GM21390 (cell line): ENCODE measurements around the gene ZNF516.

Experiments used
- ATAC-seq: cut with Tn5 transposase; IDR thresholded peaks from one replicate; pipeline ENCODE4 v1.9.1; 2021; ENCODE audit not compliant: unreplicated experiment

ZNF516 gene

DNA sequence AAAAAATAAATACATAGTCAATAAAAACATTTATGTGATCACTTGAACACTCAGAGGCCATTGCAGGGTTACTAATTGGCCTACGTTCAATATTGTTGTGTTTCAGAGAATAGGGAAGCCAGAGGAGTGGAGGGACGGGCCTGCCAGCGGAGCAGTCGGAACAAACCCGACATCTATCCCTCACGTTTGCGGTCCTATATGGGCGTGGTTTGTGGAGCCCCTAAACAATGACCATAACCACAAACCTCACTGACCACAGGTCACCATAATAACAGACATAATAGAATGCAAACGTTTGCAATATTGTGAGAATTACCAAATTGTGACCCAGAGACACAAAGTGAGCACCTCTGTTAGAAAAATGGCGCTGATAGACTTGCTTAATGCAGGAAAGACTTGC is 19.5 kb upstream of the ZNF516 start:
- no peak for ATAC-seq

DNA sequence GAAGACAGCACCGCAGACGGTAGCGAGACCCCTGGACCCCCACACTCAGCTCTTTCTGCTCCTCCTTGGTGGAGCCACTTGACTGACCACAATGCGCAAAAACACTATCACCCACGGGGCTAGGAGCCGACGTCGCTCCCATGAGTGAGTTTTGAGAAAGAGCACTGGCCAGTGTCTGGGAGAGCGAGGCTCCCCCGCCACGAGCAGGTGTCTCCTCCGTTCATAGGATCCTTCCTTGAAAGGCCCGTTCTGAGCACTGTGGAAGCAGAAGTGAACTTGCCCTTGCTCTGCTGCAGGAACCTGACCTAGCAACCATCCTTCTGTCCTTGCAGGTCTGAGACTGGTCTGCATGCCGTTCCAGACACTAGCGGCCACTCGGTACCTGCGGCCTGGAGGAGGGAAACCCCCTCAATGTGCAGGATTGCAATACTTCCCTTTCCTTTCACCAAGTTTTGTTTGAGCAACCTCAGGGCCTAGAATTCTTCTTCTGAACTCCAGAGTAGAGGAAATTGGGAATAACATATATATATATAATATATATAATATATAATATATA is 12.9 kb upstream of the ZNF516 start:
- ATAC-seq = no peak

DNA sequence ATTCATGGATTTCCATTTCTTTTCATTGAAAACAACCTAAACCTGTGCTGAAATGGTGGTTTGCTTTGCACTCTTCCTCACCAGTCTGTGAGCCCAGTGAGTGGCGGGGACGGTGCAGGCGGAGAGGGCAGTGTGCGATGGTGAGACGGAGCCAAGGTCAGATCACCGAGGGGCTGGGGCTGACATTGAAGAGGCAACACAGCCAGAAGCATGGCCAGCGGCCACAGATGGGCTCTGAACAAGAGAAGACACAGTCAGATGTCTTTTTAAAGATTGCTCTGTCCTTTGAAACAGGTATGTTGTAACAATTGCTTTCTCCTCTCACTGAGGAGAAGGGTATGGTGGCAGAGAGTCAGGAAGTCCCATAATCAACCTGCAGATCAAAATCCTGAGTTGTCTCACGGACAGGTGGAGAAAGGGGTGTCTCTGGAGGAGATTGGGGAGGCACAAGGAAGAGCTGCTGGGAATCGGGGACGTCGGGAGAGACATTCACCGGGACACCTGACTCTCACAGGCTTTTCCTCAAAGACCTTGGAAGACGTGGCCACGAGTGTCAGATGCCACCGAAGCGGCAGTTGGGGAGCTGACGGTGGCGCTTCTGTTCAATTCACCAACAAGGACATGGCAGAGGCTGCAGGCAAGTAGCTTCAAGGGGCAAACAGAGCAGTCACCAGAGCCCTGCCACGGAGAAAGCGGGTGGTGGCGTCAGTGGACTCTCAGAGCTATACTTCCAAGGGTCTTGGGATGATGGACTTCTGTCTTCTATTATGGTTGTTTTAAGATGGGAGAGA is 12.1 kb upstream of the ZNF516 start:
- no peak for ATAC-seq

DNA sequence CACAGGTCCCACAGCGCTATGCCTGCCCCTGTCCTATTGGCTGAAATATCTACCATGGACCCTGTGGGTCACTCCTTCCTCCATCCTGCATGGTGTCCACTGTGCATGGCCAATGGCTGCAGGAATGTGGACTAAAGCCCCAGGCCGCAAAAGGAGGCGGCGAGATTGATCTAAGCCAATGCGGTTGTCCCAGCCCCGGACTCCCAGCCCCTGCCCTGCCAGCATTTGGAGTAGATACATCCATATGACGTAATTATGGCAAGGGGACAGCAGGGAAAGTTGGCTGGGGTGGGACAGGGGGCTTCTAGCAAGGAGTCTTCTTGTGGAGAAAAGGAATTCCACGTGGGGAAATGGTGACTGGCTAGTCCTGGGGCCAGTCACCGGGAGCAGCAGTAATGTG is 11.4 kb upstream of the ZNF516 start:
- ATAC-seq = no peak

DNA sequence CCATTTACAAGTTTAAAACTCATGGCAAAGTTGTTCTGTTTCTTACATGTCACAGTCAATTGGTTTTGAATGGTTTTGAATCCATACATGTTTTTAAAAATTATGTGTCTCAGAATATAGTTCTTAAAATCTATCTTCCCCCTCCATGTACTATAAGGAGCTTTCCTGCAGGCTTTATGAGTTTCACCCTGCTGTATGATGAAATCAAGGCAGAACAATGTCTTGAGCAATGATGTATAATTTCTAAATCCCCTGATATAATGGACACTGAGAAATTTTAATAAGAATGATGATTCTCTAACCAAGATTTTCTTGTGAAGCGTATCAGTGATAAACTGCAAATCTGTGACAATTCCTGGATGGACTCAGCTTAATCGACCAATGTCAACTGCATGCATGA is 10.6 kb upstream of the ZNF516 start:
- no peak for ATAC-seq

DNA sequence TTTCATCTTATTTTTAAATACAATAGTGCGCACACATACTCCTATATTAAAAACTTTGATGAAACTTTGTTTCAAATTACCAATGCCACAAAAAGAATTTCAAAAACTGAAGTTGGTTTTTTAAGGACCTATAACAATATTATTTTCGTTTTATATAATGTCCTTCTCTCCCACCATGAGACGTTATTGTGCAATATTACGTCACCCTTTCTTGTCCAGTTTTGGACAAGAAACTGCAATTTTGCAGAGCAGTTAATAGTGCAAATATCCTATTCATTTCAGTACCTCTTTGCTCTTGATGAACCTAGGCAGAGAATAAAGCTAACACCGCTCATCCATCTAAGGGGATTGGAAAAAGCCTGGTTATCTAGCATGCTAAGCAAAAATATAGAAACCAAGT is 9.7 kb upstream of the ZNF516 start:
- no peak for ATAC-seq

DNA sequence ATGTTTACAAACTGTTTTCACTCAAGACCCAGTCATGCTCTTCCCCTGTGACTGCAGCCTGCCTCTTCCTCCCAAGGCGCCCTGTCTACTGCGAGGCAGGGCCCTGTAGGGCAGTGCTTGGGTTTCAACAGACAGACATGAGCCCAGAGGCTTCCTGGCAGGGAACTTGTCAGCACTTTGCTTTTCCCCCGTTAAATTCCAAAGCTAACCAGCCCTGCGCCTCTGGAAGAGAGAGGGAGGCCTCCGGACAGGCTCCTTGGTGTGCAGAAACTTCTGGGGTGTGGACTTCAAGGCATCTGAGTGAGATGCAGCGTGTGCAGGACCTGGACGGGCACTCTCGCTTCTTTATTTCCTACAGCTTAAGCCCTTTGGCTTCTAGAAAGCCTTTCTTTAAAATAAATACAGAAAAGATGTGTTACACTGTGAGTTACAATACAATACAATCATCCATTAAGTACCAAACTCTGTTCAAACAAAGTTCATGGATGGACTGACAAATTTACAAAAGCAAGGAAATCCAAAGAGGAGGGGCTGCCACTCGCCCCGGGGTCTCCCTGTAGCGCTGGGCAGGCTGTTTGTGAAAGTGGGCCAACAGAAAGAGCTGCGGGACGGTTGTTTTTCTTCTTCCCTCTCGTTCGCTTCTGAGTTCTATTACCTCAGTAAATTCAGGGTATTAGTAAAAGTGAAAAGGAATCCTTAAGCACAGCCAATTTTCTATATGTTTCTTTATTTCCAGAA is 8.8 kb upstream of the ZNF516 start:
- no peak for ATAC-seq

DNA sequence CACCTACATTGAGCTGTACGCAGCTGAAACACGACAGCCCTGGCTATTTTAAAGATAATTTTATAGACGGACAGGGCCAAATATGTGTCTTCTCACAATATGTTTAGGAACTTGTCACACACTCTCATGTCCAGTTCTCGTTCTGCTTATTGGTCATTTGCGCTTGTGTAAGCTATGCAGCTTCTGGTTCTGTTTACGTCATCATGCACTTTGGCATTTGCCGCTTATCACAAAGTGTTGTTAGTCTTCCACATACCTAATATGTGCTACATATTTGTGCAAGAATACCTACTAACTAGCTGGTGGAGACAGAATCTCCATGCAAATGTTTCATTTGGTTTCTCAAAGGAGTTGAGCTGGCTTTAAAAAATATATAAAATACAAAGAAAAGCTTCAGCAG is 7.5 kb upstream of the ZNF516 start:
- no peak for ATAC-seq

DNA sequence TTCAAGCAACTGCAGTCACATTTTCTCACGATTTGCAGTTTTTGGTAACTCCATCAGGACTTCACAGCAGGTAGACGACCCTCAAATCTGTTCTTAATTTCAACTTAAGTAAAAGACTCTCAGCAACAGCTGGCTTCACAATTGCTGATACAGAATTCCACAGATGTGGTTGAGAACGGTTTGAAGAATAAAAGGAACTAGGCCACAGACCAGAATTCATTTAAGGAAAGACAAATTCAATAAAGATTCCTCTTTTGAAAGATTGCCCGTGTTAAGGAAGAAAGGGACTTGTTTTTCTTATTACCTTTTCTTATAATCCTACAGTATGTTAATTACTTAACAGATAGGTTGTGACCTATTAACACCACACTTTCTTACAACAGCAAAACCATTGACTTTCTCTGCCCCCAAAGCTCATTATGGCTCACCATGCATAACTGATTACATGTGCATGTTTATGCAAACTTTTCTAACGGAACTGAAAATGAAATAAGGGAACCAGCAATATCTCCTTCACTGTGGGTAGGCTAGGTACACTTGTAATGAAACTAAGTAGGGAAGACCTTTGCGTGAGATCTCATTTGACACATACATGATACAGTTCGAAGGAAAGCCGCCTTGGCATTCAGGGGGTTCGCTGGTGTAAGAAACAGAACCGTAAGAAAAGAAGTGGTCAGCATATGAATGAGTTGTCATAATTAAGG is 4.7 kb upstream of the ZNF516 start:
- peak; percentile 90 for ATAC-seq

DNA sequence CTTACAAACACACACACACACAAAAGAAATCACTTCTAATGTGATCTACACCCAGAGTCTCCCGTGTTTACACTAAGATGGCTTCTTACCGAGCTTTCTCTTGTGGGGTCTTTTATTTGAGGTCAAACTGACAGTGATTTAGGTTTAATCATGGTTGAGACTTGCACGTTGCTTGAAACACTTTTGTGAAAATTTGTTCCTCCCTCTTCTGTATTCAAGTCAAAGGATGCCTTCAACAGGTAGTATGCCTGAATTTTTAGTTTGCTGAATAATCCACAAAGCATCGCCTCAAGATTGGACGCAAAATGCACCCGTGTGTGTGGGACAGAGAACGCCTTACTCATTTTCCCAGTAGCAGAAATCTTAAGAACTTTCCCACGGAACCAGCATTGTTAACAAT is 4.0 kb upstream of the ZNF516 start:
- ATAC-seq = no peak

DNA sequence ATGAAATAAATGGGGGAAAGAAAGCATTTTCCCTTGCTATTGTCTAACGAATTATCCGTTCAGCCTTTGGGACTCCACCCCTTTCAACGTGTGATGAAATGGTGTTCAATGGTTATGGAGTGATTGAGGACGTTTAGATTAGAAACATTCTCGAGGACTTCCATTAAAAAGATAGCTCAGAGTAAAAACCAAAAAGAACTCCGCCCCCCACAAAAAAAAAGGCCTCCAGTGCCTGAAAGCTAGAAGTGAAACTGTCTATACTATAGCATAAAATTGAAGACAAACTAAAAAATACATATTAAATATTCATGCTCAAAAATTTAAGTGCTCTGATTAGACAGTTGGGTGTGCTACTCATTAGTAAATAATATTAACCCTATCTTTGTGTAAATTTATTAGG is 3.0 kb upstream of the ZNF516 start:
- no peak for ATAC-seq

DNA sequence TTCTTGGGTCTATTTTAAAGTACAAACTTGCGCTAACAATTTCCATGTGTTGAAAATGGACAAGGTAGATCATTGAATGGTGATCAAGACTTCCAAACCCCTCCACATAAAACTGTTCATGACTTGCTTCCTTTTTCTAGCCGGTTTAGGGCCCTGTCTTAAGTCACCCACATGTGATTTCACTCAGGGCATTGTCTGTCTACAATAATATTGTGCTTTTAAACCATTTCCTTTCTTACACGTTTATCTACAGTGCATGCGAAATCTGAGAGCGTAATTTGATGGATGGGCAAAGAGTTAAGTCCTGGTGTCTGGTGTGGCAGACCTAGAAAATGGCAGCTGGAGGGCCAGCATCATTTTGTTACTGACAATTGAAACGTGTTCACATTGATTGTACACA is 2.0 kb upstream of the ZNF516 start:
- ATAC-seq = no peak

DNA sequence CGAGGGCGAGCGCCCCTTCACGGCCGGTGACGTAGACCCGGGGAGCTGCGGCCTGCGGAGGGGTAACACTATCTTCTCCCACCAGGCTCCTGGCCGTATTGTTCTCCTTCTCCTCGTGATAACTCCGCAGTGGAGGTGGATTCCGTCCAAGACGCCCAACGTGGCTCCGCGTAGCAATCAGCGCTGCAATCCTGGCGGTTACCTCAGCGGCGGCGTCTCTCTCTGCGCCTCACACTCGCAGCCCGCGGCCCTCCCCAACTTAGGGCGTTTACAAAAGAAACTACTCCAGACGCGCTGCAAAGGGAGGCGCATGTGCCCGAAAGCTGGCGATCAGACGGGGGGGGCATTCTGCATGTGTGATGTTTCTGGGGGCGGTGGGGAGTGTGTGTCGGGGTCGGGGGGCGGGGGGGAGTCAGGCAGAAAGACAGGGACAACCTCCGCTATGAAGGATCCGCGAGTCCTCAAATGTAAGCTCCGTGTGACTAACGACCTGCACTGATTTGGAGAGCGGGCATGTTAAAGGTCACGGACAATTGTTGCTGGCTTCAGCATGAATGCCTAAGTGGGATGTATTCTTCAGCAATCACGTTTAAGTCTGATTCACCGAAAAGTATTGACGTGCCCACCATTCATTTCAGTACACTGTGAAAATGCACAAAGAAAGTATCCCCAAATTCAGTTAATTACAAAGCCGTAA is 1.3 kb upstream of the ZNF516 start:
- ATAC-seq = no peak

DNA sequence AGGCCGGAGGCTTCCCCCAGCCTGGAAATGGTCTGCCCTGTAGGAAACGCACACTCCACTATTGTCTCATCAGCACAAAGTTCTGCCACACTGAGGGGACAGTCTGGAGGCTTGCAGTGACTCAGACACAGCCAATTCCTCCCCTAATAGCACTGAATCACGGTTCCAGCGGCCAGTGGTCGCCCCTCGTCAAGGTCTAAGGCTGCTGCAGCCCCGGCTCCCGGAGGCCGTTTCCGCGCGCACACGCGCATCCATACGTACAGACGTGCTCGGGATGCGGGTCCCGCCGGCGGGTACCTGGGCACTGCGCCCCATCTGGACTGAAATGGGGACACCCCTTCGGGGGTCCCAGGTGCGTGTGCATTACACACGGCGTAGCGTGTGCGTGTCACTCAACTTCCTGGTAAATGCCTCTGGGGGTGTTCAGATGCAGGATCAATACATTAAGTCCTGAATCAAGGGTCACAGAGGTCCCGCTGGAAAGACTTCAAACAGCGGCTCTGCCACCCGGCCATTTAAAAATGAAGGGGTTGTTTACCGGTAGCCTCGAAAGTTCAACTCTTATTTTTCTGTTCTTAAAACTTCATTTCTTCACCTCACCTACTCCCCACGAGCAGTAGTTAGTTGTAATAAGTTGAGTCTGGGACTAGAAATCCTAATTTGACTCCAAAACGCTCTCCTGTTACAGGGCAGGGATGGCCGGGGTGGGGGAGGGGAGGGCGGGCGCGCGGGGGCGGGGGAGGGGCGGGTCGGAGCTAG is 572 bp upstream of the ZNF516 start:
- no peak for ATAC-seq

DNA sequence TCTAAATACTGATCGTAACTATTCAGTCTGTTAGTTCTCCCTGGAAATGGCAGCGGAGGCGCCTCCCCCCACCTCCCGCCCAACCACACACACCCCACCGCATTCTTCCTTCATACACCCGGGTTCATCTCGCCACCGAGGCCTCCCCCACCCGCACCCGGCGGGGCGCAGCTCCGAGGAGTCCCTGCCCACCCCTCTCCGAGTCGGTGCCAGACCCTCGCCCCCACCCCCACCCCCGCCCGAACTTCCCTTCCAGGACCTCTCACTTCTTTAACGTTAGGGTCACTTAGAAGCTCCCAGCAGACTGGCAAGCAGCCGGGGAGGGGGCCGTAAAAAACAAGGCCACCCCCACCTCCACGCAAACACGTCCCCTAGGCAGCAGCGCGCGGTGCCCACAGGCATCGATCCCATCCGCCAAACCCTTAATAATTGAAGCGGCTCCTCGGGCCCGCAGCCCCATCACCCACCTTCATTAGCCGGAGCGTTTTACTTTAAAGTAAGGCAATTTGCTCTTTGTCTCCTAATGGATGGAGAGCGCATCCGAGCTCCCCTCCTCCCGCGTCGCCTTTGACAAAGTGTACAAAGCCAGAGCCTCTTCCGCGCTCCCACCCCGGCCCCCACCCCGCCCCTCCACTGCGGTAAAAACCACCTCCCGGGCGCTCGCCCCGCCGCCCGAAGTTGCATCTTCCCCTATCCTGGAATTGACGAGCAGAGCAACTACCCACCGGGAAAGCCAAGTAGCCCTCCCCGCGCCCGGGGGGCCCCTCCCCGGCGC is 624 bp downstream of the ZNF516 start:
- no peak for ATAC-seq

DNA sequence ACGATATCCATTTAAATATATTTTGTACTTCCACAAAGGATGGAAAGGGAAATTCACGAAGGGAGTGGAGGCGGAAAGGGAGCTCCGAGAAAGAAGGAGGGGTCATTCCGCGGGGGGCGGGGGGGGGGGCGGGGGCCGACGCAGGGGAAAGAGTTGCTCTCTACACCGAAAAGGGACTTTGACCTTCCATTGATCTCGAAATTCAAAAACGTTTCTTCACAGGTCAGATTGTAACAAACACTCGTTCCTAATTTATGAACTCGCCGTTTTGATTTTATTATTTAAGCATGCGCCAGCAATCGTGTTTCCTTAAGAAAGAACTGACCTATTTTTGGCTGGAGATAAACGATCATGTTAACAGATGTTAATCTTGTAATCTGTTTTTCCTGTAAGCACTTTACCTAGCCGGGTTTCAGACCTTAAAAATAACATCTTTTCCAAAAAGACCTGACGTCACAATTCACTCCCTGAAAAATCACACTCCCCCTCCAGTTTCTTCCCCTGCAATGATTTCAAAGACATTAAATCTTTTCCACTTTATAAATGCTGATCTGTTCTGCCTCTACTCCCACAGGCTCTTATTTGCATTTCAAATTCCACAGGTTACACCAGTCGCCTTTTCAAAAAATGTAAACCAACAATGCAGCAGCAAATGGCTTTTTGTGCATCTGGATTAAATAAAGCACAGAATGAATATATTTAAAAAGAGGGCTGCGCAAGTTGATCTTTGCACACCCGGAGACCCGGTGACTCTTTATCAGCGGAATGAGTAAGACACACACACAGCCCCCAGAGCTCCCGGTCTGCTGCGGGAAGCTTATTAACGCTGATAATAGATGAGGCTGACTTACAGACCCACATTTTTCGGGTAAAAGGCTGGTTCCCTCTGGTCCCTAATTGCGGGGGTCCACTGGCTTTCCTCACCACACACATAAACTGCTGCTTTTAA is 1.6 kb downstream of the ZNF516 start:
- ATAC-seq = peak; percentile 19

DNA sequence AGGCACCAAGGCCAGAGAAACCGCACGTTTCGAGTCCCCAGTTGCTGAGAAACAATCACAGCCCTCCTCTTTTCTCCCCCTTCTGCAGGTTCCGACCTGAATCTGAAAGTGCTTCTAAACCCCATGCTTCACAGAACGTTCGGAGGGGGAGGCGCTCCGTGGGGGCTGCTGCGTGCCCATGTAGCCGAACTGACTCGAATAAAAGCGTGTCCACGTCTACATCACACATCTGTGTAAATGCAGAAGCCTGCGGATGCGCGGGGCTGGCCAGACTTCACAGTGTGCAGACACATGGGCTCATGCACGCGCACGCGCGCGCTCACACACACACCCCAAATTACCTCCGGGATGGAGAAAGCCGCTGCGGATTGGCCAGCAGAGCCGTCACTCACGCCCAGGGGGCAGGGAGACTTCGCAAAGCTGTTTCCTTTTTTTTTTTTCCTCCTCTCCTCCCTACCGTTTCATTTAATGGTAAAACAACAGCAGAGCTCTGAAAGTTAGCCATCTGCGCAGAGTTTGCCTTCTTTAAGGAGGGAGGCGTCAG is 2.3 kb downstream of the ZNF516 start:
- peak; percentile 71 for ATAC-seq
